UCSD-AML1 (cell line): ENCODE results near the gene RMC1.
"Not testable (repeated sequence)": the region's sequence is repeated elsewhere in the genome, so short reads cannot be mapped to it uniquely, and the experiment has no call there.

Experiments
- DNase-seq: peaks from one replicate; lab custom pipeline; 2025; ENCODE audit not compliant: unreplicated experiment; lab: John Stamatoyannopoulos, UW

RMC1 gene

GRCh38 chr18:23495723-23496440 lies 7.4 kb upstream of the RMC1 start:
- no peak for DNase-seq

- no peak for DNase-seq
Measured at GRCh38 chr18:23498117-23498516, 5.2 kb upstream of the RMC1 start.

GRCh38 chr18:23498877-23499276 lies 4.4 kb upstream of the RMC1 start:
- DNase-seq = peak; percentile 49

GRCh38 chr18:23499291-23499781 lies 4.0 kb upstream of the RMC1 start:
- DNase-seq = no peak

- DNase-seq = no peak
Measured at GRCh38 chr18:23501626-23502025, 1.7 kb upstream of the RMC1 start.

- DNase-seq = no peak
Measured at GRCh38 chr18:23502516-23503037, 734 bp upstream of the RMC1 start.

GRCh38 chr18:23503963-23504344 lies 643 bp downstream of the RMC1 start:
- no peak for DNase-seq

GRCh38 chr18:23504720-23505119 lies 1.4 kb downstream of the RMC1 start:
- no peak for DNase-seq

GRCh38 chr18:23506393-23506792 lies 3.1 kb downstream of the RMC1 start:
- no peak for DNase-seq

- DNase-seq = not testable (repeated sequence)
Measured at GRCh38 chr18:23510923-23511322, 7.6 kb downstream of the RMC1 start.

GRCh38 chr18:23512216-23512615 lies 8.9 kb downstream of the RMC1 start:
- DNase-seq = not testable (repeated sequence)

- DNase-seq = no peak
Measured at GRCh38 chr18:23512641-23513040, 9.3 kb downstream of the RMC1 start.

- peak; percentile 52 for DNase-seq
Measured at GRCh38 chr18:23515911-23516546, 12.7 kb downstream of the RMC1 start.

GRCh38 chr18:23519734-23520133 lies 16.4 kb downstream of the RMC1 start:
- no peak for DNase-seq

GRCh38 chr18:23521271-23521670 lies 18.0 kb downstream of the RMC1 start:
- no peak for DNase-seq

GRCh38 chr18:23521907-23522306 lies 18.6 kb downstream of the RMC1 start:
- no peak for DNase-seq

GRCh38 chr18:23523429-23524212 lies 20.3 kb downstream of the RMC1 start:
- no peak for DNase-seq

GRCh38 chr18:23524213-23524707 lies 20.9 kb downstream of the RMC1 start:
- DNase-seq = no peak

GRCh38 chr18:23526501-23527063 lies 23.3 kb downstream of the RMC1 start:
- no peak for DNase-seq

- DNase-seq = no peak
Measured at GRCh38 chr18:23528580-23529472, 25.5 kb downstream of the RMC1 start.
